Measurements from ENCODE around the gene MACROD2.

The MACROD2 gene

GRCh38 chr20:15236812-15237211, 1241.5 kb downstream of the MACROD2 start:
- TF ChIP-seq CTCF (IDR thresholded peaks at IDR 0.05; ENCODE audit: insufficient read depth, low read depth, low read length, missing control alignments), result peak; percentile 43
- peak; percentile 57 for DNase-seq (ENCODE audit: low read depth)
- H3K4me3 ChIP-seq (ENCODE audit: low read depth, low read length), result no peak overlapping the region

GRCh38 chr20:15239542-15240206, 1244.4 kb downstream of the MACROD2 start:
- no peak overlapping the region for H3K4me3 ChIP-seq (ENCODE audit: low read depth, low read length)
- DNase-seq (ENCODE audit: low read depth), result no peak
- TF ChIP-seq CTCF (IDR thresholded peaks at IDR 0.05; ENCODE audit: insufficient read depth, low read depth, low read length, missing control alignments), result no peak

- H3K4me3 ChIP-seq (ENCODE audit: low read depth, low read length), result no peak overlapping the region
- no peak for TF ChIP-seq CTCF (IDR thresholded peaks at IDR 0.05; ENCODE audit: insufficient read depth, low read depth, low read length, missing control alignments)
- no peak for DNase-seq (ENCODE audit: low read depth)
Measured at GRCh38 chr20:15240801-15241200, 1245.5 kb downstream of the MACROD2 start.

GRCh38 chr20:15241681-15242080, 1246.4 kb downstream of the MACROD2 start:
- DNase-seq (ENCODE audit: low read depth), result no peak
- H3K4me3 ChIP-seq (ENCODE audit: low read depth, low read length), result no peak overlapping the region
- no peak for TF ChIP-seq CTCF (IDR thresholded peaks at IDR 0.05; ENCODE audit: insufficient read depth, low read depth, low read length, missing control alignments)

GRCh38 chr20:15242773-15243172, 1247.5 kb downstream of the MACROD2 start:
- H3K4me3 ChIP-seq (ENCODE audit: low read depth, low read length), result no peak overlapping the region
- DNase-seq (ENCODE audit: low read depth), result no peak
- no peak for TF ChIP-seq CTCF (IDR thresholded peaks at IDR 0.05; ENCODE audit: insufficient read depth, low read depth, low read length, missing control alignments)

- DNase-seq (ENCODE audit: low read depth), result no peak
- no peak for TF ChIP-seq CTCF (IDR thresholded peaks at IDR 0.05; ENCODE audit: insufficient read depth, low read depth, low read length, missing control alignments)
- H3K4me3 ChIP-seq (ENCODE audit: low read depth, low read length), result no peak overlapping the region
Measured at GRCh38 chr20:15245896-15246295, 1250.6 kb downstream of the MACROD2 start.
